ENCODE data around the gene KNG1. TPM values are rescaled to one million over a fixed set of nuclear protein-coding genes. Genes with fewer than 3 reads are reported as not detected.
A peak's percentile ranks its signal among the peaks of the same experiment; 100 is the strongest.

KNG1 gene
- total RNA-seq, 6 donors from 2014 or later, result 0.46 to 0.51 TPM; not detected in 4

- H3K27ac ChIP-seq, result peak overlapping the region; percentile 96 to 98 (median 98)
- H3K36me3 ChIP-seq, result peaks cover 28 to 34% (median 30%) of the 10 kb centered on the region in 4 donors
- peaks cover 31 to 39% (median 31%) of the 10 kb centered on the region in 4 donors for H3K4me1 ChIP-seq
- H3K27me3 ChIP-seq, result no peaks in the 10 kb centered on the region
- H3K9me3 ChIP-seq, result no peaks in the 10 kb centered on the region
- no peak for DNase-seq
- peak overlapping the region; percentile 69 to 85 (median 78) for H3K4me3 ChIP-seq
- WGBS, 2 donors, result 7 to 10% methylated on average over 20 to 21 of the region's 21 CpGs
- TF ChIP-seq POLR2A (IDR thresholded peaks at IDR 0.05), result no peak
- TF ChIP-seq EP300 (IDR thresholded peaks at IDR 0.05), result no peak
- TF ChIP-seq CTCF (IDR thresholded peaks at IDR 0.05), result no peak
- TF ChIP-seq POLR2AphosphoS5 (IDR thresholded peaks at IDR 0.05), result no peak
- ATAC-seq (ENCODE audit: low FRiP score in 2 of 2), result peak in 1 of 2 donors; percentile 31
Observed at GRCh38 chr3:186782542-186783057, 65.4 kb downstream of the KNG1 start.

GRCh38 chr3:186783058-186783730, 66.0 kb downstream of the KNG1 start, which contains the start of gene EIF4A2:
Gene EIF4A2, plus strand, starts transcription at chr3:186783577. Its CDS starts 34 bp downstream, at chr3:186783611.
- DNase-seq, result peak; percentile 93 to 96
- WGBS, 2 donors, result 0 to 1% methylated on average over 15 to 60 of the region's 60 CpGs
- ATAC-seq (ENCODE audit: low FRiP score in 2 of 2), result peak; percentile 95 to 96

DNA sequence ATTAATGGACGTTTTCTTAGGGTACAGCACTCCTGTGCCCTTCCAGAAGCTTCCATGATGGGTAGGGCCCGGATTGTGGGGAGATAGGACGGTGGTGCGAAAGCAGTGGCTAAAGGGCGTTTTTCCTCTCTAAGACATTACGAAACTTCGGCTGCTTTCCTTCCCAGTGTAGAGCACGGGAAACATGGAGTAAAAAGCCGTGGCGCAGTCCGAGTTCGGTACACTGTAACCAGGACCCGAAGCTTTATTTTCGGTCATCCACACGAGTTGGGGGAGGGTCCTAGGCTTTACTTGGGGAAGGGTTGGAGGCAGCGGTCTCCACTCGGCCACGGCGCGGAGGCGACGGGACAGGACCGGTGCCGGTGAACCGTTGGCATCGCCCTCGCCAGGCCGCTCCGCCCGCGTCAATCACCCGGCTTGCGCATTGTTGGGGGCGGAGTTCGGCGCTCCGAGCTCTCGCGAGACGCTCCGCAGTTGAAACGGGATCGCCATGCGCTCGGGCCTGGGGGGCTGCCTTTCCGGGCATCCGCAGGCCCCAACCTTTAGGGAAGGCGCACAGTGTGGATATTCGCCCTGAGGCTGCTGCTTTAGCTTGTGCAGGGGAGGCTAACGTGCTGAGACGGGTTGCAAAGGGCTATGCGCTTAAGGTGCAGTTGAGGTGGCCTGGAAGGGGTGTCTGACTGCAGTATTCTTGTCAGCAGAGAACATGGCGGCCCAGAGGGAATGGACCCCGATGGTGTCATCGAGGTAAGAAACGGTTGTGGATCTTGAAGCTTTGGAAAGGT, 66.8 kb downstream of the KNG1 start:
- Histone ChIP-seq H3K4me1 (peaks cover 32 to 52% (median 41%) of the 10 kb centered on the region in 4 donors), H3K9me3 (no peaks in the 10 kb centered on the region), H3K27ac (peak overlapping the region; percentile 96 to 98 (median 98)), H3K27me3 (no peaks in the 10 kb centered on the region), H3K36me3 (peaks cover 41 to 48% (median 44%) of the 10 kb centered on the region in 4 donors), H3K4me3 (peak overlapping the region; percentile 69 to 85 (median 78))
- WGBS, 2 donors, result 0% methylated on average over 22 to 55 of the region's 56 CpGs
- DNase-seq (peak; percentile 87 to 96), ATAC-seq (ENCODE audit: low FRiP score in 2 of 2) (peak; percentile 93 to 95)
- TF ChIP-seq EP300 (IDR thresholded peaks at IDR 0.05) (peak in 1 of 4 donors; percentile 20), POLR2AphosphoS5 (IDR thresholded peaks at IDR 0.05) (peak; percentile 91 to 94), POLR2A (IDR thresholded peaks at IDR 0.05) (peak in 3 of 4 donors; percentile 54 to 87 (median 58)), CTCF (IDR thresholded peaks at IDR 0.05) (no peak)

More at GRCh38 chr3:186783058-186783730, 66.0 kb downstream of the KNG1 start, which contains the start of gene EIF4A2:
- Histone ChIP-seq H3K4me3 (peak within 1 kb of the TSS; percentile 69 to 85 (median 78)), H3K4me1 (peaks cover 32 to 45% (median 35%) of the 10 kb centered on the region in 4 donors), H3K9me3 (no peaks in the 10 kb centered on the region), H3K36me3 (peaks cover 34 to 40% (median 36%) of the 10 kb centered on the region in 4 donors), H3K27me3 (no peaks in the 10 kb centered on the region), H3K27ac (peak within 1 kb of the TSS; percentile 96 to 98 (median 98))
- no peak for TF ChIP-seq CTCF (IDR thresholded peaks at IDR 0.05)
- TF ChIP-seq POLR2A (IDR thresholded peaks at IDR 0.05), result peak; percentile 65 to 98 (median 84)
- peak; percentile 92 to 98 for TF ChIP-seq POLR2AphosphoS5 (IDR thresholded peaks at IDR 0.05)

- peaks cover 43 to 58% (median 51%) of the 10 kb centered on the region in 4 donors for H3K36me3 ChIP-seq
Observed at GRCh38 chr3:186784820-186785494, 67.8 kb downstream of the KNG1 start.

More at GRCh38 chr3:186784820-186785494, 67.8 kb downstream of the KNG1 start:
- Histone ChIP-seq H3K4me3 (peak overlapping the region; percentile 69 to 85 (median 78)), H3K9me3 (no peaks in the 10 kb centered on the region), H3K27me3 (no peaks in the 10 kb centered on the region), H3K4me1 (peaks cover 32 to 53% (median 41%) of the 10 kb centered on the region in 4 donors), H3K27ac (peak overlapping the region in 3 of 4 donors; percentile 96 to 98 (median 98))
- ATAC-seq (ENCODE audit: low FRiP score in 2 of 2) (no peak), DNase-seq (no peak)
- WGBS, 2 donors, result 13 to 27% methylated on average over 7 of the region's 7 CpGs
- TF ChIP-seq POLR2AphosphoS5 (IDR thresholded peaks at IDR 0.05), result no peak
- TF ChIP-seq EP300 (IDR thresholded peaks at IDR 0.05), result no peak
- no peak for TF ChIP-seq POLR2A (IDR thresholded peaks at IDR 0.05)
- no peak for TF ChIP-seq CTCF (IDR thresholded peaks at IDR 0.05)
